Kidney epithelial cell (primary cell): ENCODE results near the gene SCRT2. TPM values are rescaled to one million over a fixed set of nuclear protein-coding genes. Genes with fewer than 3 reads are reported as not detected.

Source experiments
- DNase-seq: peaks from one replicate; pipeline ENCODE4 v3.0.0-alpha.2; 2010; ENCODE audit warnings: low read depth
- H3K27me3 ChIP-seq: 2 replicates; pipeline ENCODE4 v1.6.0; 2011; ENCODE audit warnings: low read length; ENCODE audit not compliant: control insufficient read depth, insufficient read depth
- H3K36me3 ChIP-seq: 2 replicates; pipeline ENCODE4 v1.5.1; 2011; ENCODE audit warnings: low read length; ENCODE audit not compliant: control insufficient read depth, insufficient read depth
- H3K4me3 ChIP-seq: 2 replicates; pipeline ENCODE4 v1.5.1; 2011; ENCODE audit warnings: low read depth, mild to moderate bottlenecking, control low read depth, low read length
- total RNA-seq: library from RNA; depleted of rRNA; stranded (reverse); fragments of >200 nt; gene quantifications from 2 replicates; pipeline ENCODE4 v1.2.3, GENCODE V29; 2015
- TF ChIP-seq, protein P1 (sequence below): IDR thresholded peaks from 2 replicates; pipeline ENCODE4 v1.5.1; 2011; ENCODE audit warnings: mild to moderate bottlenecking, moderate library complexity, low read length, control low read depth, inconsistent platforms; ENCODE audit not compliant: insufficient read depth, poor library complexity, severe bottlenecking

SCRT2 gene
- total RNA-seq, 1 donor from 2014 or later: not detected

DNA sequence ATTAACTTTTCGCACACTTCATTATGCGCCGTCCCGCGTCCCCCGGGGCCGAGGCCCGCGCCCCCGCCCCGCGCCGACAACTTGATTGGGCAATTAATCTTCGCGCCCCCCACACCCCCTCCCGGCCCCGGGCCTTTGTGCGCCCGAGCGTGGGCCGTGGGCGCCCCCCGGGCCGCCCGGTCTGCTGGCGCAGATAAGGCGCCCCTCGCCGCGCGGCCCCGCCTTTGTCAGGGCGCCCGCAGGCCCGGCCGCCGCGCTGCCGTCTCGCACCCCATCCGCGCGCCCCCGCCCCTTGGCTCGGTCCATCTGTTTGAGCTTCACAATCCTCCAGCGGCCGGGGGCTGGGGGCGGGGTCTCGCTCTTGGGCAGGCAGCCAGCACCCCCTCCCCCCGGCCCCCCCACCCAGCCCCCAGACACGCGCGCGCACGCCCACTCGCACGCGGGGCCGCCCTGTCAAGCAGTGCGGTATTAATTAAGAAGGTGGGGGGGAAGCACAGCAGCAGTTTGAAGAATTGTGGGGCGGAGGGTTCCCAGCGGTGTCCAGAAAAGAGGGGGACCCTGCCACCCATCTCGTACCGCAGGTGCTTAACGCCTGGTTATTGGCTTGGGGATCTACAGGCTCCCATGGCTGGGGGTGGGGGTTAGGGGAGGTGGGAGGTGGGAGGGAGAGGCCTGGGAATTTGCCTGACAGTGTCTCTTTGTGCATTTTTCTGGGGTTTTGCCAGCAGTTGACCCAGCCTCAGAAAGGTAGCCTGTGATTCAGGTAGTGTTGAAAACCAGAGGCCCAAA is 34.6 kb upstream of the SCRT2 start:
- peaks cover 25% of the 10 kb centered on the region for H3K27me3 ChIP-seq
- TF ChIP-seq, protein P1, sequence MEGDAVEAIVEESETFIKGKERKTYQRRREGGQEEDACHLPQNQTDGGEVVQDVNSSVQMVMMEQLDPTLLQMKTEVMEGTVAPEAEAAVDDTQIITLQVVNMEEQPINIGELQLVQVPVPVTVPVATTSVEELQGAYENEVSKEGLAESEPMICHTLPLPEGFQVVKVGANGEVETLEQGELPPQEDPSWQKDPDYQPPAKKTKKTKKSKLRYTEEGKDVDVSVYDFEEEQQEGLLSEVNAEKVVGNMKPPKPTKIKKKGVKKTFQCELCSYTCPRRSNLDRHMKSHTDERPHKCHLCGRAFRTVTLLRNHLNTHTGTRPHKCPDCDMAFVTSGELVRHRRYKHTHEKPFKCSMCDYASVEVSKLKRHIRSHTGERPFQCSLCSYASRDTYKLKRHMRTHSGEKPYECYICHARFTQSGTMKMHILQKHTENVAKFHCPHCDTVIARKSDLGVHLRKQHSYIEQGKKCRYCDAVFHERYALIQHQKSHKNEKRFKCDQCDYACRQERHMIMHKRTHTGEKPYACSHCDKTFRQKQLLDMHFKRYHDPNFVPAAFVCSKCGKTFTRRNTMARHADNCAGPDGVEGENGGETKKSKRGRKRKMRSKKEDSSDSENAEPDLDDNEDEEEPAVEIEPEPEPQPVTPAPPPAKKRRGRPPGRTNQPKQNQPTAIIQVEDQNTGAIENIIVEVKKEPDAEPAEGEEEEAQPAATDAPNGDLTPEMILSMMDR: no peak
- no peak for DNase-seq
- no peak overlapping the region for H3K4me3 ChIP-seq
- no peaks in the 10 kb centered on the region for H3K36me3 ChIP-seq

DNA sequence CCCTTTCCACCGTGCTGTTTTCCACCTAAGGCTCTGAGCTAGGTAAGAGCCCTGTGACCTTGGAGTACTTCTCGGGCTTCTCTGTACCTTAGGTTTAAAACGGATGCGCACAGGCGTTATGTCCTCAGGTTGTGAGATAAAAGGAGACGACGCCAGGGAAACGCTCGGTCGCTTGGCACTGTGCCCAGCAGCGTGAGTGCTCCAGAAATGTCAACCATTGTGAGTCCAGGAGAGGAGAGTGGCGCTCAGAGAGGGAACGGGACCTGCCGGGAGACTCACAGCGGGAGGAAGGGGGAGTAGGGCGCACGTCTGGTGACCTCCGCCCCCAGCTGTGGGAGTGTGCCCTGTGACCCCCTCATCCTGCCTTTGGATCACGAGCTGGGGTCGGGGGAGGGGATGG is 33.8 kb upstream of the SCRT2 start:
- Histone ChIP-seq H3K27me3 (peaks cover 25% of the 10 kb centered on the region), H3K36me3 (no peaks in the 10 kb centered on the region), H3K4me3 (no peak overlapping the region)
- DNase-seq: no peak
- TF ChIP-seq, protein P1: no peak

DNA sequence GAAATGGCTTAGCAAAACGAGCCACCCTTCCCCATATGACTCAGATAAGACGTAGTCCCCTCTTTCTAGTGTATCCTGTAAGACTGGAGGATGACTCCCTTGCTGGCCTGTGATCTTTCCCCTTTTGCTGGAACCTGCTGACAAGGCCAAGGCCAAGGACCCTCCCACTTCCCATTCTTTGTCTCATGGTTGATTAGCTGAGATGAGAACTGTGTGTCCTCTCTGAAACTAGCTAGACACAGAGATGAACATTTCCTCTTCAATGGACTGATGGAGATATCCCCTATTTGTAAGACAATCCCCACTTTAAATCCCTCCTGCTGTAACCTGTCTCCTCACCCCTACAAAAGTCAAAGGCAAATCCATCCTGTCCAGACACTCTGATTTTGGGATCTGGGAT is 33.4 kb upstream of the SCRT2 start:
- TF ChIP-seq, protein P1: no peak
- H3K27me3 ChIP-seq: peaks cover 25% of the 10 kb centered on the region
- H3K36me3 ChIP-seq: no peaks in the 10 kb centered on the region
- H3K4me3 ChIP-seq: no peak overlapping the region
- no peak for DNase-seq

GRCh38 chr20:707451-708110 is 32.0 kb upstream of the SCRT2 start:
- TF ChIP-seq, protein P1: no peak

DNA sequence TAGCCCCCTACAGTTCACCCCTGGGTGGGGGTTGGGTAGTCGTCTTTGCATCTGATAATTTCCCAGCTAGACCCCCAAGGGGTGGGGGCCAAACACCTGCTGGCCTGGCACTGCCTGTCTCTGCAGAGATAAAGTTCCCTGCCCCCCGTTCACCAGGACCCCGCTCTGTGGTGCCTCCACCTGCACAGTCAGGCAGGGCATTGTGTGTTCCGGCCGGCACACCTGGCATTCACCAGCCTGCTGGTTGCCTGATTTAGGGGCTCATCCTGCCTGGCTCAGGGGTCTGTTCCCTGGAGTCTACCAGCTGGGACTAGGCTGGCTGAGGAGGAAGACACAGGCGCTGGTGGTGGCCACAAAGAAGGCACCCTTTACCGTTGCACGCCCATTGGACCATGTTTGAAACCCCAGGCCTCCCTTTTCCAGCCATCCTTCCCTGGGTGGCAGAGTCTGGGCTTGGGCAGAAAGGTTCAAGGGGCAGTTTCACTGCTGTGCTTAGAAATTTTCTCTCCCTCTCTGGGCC is 30.8 kb upstream of the SCRT2 start:
- TF ChIP-seq, protein P1: no peak
- H3K36me3 ChIP-seq: no peaks in the 10 kb centered on the region

More at GRCh38 chr20:707451-708110, 32.0 kb upstream of the SCRT2 start:
- Histone ChIP-seq H3K36me3 (no peaks in the 10 kb centered on the region), H3K4me3 (no peak overlapping the region), H3K27me3 (peaks cover 25% of the 10 kb centered on the region)
- DNase-seq: no peak

More for the DNA sequence above, 30.8 kb upstream of the SCRT2 start:
- H3K27me3 ChIP-seq: peaks cover 25% of the 10 kb centered on the region
- no peak overlapping the region for H3K4me3 ChIP-seq
- no peak for DNase-seq
